WTC11 (cell line): ENCODE results near the gene SFMBT1. TPM values are rescaled to one million over a fixed set of nuclear protein-coding genes. Genes with fewer than 3 reads are reported as not detected.
"Not testable (repeated sequence)": the region's sequence is repeated elsewhere in the genome, so short reads cannot be mapped to it uniquely, and the experiment has no call there.

Source experiments
- ATAC-seq: fragments of 200-7000 bp; cut with Tn5 transposase; 2 replicates; pipeline ENCODE4 v1.10.0; 2021; ENCODE audit warnings: mild to moderate bottlenecking, moderate library complexity
- CTCF ChIA-PET: fragments of 300-600 bp; sonication (Branson Sonifier 250); formaldehyde crosslinking; loops from one replicate; lab custom pipeline; 2021; ENCODE audit warnings: antibody characterized with exemption; lab: Charles Lee
- POLR2A ChIA-PET: fragments of 350-600 bp; sonication (Branson Sonifier 250); formaldehyde crosslinking; loops from one replicate; lab custom pipeline; 2021; ENCODE audit warnings: antibody characterized with exemption; lab: Charles Lee
- DNase-seq: peaks from one replicate; pipeline ENCODE4 v3.0.0; 2021; ENCODE audit warnings: low spot score
- H3K27ac Mint-ChIP-seq: 2 replicates; pipeline ENCODE4 v1.8.0; 2021; ENCODE audit warnings: mixed read lengths
- H3K27me3 Mint-ChIP-seq: 2 replicates; pipeline ENCODE4 v1.8.0; 2021; ENCODE audit warnings: low read depth, mild to moderate bottlenecking, moderate library complexity, mixed read lengths
- H3K36me3 Mint-ChIP-seq: 2 replicates; pipeline ENCODE4 v1.8.0; 2021; ENCODE audit warnings: mixed read lengths
- H3K4me1 Mint-ChIP-seq: 2 replicates; pipeline ENCODE4 v1.8.0; 2022; ENCODE audit warnings: mixed read lengths
- H3K4me3 Mint-ChIP-seq: 2 replicates; pipeline ENCODE4 v1.8.0; 2021; ENCODE audit warnings: mild to moderate bottlenecking, moderate library complexity, mixed read lengths
- H3K9me3 Mint-ChIP-seq: 2 replicates; pipeline ENCODE4 v1.8.0; 2021; ENCODE audit warnings: mixed read lengths
- CREM ChIP-seq: sonication (generic); formaldehyde crosslinking; IDR thresholded peaks from 2 replicates; pipeline ENCODE4 v1.8.1; 2022; ENCODE audit warnings: mild to moderate bottlenecking, missing genetic modification reagents, moderate library complexity
- ESRRA ChIP-seq: sonication (generic); formaldehyde crosslinking; IDR thresholded peaks from 2 replicates; pipeline ENCODE4 v1.8.1; 2022; ENCODE audit warnings: mild to moderate bottlenecking, missing genetic modification reagents, borderline replicate concordance
- FOXJ3 ChIP-seq: sonication (generic); formaldehyde crosslinking; IDR thresholded peaks from 2 replicates; pipeline ENCODE4 v1.9.0; 2021; ENCODE audit warnings: missing genetic modification reagents, mild to moderate bottlenecking, borderline replicate concordance
- HMGA2 ChIP-seq: fragments of 250-450 bp; sonication (Bioruptor Pico); IDR thresholded peaks from 2 replicates; pipeline ENCODE4 v1.4.0; 2021; ENCODE audit warnings: mild to moderate bottlenecking, moderate library complexity
- NR2C2 ChIP-seq: sonication (generic); formaldehyde crosslinking; IDR thresholded peaks from 2 replicates; pipeline ENCODE4 v1.8.0; 2022; ENCODE audit warnings: mild to moderate bottlenecking, missing genetic modification reagents
- OVOL2 ChIP-seq: fragments of 250-450 bp; sonication (Bioruptor Pico); IDR thresholded peaks from 2 replicates; pipeline ENCODE4 v1.9.0; 2021; ENCODE audit warnings: mild to moderate bottlenecking, borderline replicate concordance
- SOX15 ChIP-seq: fragments of 250-450 bp; sonication (Bioruptor Pico); IDR thresholded peaks from 2 replicates; pipeline ENCODE4 v1.9.0; 2021; ENCODE audit warnings: mild to moderate bottlenecking
- TEAD1 ChIP-seq: sonication (generic); formaldehyde crosslinking; IDR thresholded peaks from 2 replicates; pipeline ENCODE4 v1.8.0; 2022; ENCODE audit warnings: mild to moderate bottlenecking, missing genetic modification reagents
- TEAD4 ChIP-seq: sonication (generic); formaldehyde crosslinking; IDR thresholded peaks from 2 replicates; pipeline ENCODE4 v1.8.0; 2022; ENCODE audit warnings: mild to moderate bottlenecking, missing genetic modification reagents
- total RNA-seq: library from RNA; stranded (reverse); gene quantifications from 3 replicates; pipeline ENCODE4 v1.2.3, GENCODE V29; 2021
- TF ChIP-seq, protein P1 (sequence below): fragments of 250-450 bp; sonication (Bioruptor Pico); conservative IDR thresholded peaks from 2 replicates; pipeline ENCODE4 v1.9.0; 2021; ENCODE audit warnings: mild to moderate bottlenecking
- TF ChIP-seq, protein P2 (sequence below): sonication (generic); formaldehyde crosslinking; IDR thresholded peaks from 2 replicates; pipeline ENCODE4 v1.8.0; 2023; ENCODE audit warnings: missing genetic modification reagents, mild to moderate bottlenecking, borderline replicate concordance
- TF ChIP-seq, protein P3 (sequence below): sonication (generic); formaldehyde crosslinking; IDR thresholded peaks from 2 replicates; pipeline ENCODE4 v1.8.1; 2023; ENCODE audit warnings: mild to moderate bottlenecking, missing genetic modification reagents
- TF ChIP-seq, protein P4 (sequence below): sonication (generic); formaldehyde crosslinking; IDR thresholded peaks from 2 replicates; pipeline ENCODE4 v1.8.1; 2023; ENCODE audit warnings: mild to moderate bottlenecking, moderate library complexity, missing genetic modification reagents
- TF ChIP-seq, protein P5 (sequence below): sonication (generic); formaldehyde crosslinking; IDR thresholded peaks from 2 replicates; pipeline ENCODE4 v1.8.1; 2022; ENCODE audit warnings: mild to moderate bottlenecking, missing genetic modification reagents, moderate library complexity, borderline replicate concordance

The SFMBT1 gene
- total RNA-seq, 1 experiment from 2014 or later = 20.9 TPM

DNA sequence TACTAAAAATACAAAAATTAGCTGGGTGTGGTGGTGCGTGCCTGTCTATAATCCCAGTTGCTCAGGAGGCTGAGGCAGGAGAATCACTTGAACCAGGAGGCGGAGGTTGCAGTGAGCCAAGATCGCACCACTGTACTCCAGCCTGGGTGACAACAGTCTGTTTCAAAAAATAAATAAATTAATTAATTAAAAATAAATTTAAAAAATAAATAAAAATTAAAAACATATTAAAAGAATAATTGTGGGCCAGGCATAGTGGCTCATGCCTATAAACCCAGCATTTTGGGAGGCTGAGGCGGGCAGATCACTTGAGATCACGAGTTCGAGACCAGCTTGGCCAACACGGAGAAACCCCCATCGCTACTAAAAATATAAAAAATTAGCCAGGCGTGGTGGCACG, 11.5 kb downstream of the SFMBT1 start:
- peak; percentile 97 for TF ChIP-seq HMGA2 (CRISPR knock-in tag)
- TF ChIP-seq, all 79 proteins: peak for 1; not testable (repeated sequence) for 78
- POLR2A ChIA-PET = interaction anchor here (0.8 kb wide), 1 partner anchor 1359 kb away, joined by 5 read pairs; no protein-coding TSS in a partner anchor
- CTCF ChIA-PET, H3K27me3 Mint-ChIP-seq, ATAC-seq, H3K27ac Mint-ChIP-seq, DNase-seq, H3K36me3 Mint-ChIP-seq, H3K4me3 Mint-ChIP-seq, H3K9me3 Mint-ChIP-seq: not testable (repeated sequence)
- H3K4me1 Mint-ChIP-seq = peaks cover 33% of the 10 kb centered on the region

DNA sequence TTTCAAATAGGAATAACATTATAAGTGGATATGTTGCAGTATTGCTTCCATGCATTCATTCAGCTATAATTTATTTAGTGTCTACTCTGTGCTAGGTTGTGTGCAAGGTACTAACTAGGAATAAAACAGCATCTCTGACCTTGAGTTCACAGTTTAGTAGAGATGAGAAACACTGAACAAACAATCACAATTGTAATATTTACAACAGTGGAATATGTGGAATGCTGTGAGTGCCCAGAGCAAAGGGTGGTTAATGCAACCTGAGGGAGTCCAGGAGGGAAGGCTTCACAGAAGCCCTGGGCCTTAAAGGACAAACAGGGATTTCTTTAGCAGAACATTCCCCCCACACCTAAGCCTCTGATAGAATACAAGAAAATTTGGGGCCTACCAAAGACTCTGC, 13.3 kb downstream of the SFMBT1 start:
- peaks cover 46% of the 10 kb centered on the region for H3K4me1 Mint-ChIP-seq
- no peaks in the 10 kb centered on the region for H3K27me3 Mint-ChIP-seq
- H3K9me3 Mint-ChIP-seq = no peaks in the 10 kb centered on the region
- no peak for ATAC-seq
- DNase-seq = no peak
- ChIA-PET POLR2A (no interaction called here), CTCF (no interaction called here)
- TF ChIP-seq, protein P1, sequence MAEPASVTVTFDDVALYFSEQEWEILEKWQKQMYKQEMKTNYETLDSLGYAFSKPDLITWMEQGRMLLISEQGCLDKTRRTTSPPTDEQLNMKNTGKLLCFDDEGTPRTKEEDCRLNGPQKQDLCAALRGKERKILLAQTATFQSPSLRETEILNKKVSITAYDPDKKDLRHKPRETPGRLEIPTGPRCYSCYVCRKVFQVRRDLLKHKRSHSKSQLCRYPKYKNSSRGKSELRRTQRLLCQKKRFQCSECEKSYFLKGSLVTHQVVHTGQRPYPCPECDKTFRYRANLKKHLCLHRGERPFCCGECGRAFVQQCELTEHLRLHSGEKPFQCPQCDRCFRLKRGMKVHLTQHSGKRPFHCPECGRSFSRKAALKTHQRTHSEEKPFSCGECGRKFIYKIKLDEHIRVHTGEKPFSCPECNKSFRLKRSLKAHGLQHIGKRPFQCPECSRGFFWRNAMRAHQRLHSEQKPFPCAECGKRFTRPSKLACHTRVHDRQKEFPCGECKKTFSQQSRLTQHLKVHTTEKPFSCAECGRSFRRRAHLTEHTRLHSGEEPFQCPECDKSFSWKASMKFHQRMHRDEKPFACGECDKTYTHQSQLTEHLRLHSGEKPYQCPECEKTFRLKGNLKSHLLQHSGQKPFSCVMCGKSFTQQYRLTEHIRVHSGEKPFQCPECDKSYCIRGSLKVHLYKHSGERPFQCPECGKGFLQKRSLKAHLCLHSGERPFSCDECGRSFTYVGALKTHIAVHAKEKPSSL = no peak
- no peak for TF ChIP-seq NR2C2 (CRISPR knock-in tag)
- H3K27ac Mint-ChIP-seq = no peak overlapping the region
- H3K4me3 Mint-ChIP-seq = no peak overlapping the region
- no peaks in the 10 kb centered on the region for H3K36me3 Mint-ChIP-seq

DNA sequence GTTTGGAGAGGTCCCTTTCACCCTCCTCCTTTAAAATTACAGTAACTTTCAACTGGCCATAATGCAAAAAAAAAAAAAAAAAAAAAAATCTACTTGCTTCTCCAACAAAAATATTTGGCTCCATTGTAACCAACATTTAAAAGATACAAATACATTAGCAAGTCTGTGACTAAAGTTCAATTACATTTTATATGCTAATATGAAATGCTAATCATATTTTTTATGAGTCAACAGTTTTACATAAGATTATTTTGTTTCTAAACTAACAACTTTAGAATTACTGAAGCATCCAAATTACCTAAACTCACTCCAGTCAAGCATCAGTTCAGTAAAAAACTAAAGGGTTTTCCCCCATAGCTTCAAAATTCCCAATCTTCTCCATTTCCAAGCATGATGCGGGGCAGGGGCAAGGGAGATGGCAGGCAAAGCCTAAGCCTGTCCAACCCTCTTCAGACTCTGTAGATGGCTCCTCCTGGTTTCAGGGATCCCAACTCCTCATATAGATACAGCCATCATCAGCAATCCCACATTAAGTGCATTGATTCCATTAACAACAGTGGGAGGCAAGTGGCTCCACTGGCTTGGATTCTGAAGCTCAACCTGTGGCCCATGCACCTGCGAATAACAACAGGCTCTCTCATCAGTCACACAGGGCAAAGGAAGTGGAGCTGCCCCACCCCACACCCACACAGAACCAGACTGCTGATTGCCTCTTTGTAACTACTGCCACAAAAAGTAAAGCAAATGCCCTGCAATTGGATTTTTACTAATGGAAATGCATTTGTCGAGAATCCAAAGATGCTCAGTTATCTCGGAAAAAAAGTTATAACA, 15.0 kb downstream of the SFMBT1 start:
- ATAC-seq = peak; percentile 77
- ChIA-PET CTCF (interaction anchor here (0.7 to 1.9 kb wide), 4 partner anchors 10 to 232 kb away, joined by 3 to 5 read pairs (median 4); no protein-coding TSS in a partner anchor), POLR2A (no interaction called here)
- peak overlapping the region; percentile 89 for H3K27ac Mint-ChIP-seq
- peak; percentile 29 for DNase-seq
- peaks cover 46% of the 10 kb centered on the region for H3K4me1 Mint-ChIP-seq
- H3K27me3 Mint-ChIP-seq = no peaks in the 10 kb centered on the region
- H3K9me3 Mint-ChIP-seq = no peaks in the 10 kb centered on the region
- TF ChIP-seq, protein P2, sequence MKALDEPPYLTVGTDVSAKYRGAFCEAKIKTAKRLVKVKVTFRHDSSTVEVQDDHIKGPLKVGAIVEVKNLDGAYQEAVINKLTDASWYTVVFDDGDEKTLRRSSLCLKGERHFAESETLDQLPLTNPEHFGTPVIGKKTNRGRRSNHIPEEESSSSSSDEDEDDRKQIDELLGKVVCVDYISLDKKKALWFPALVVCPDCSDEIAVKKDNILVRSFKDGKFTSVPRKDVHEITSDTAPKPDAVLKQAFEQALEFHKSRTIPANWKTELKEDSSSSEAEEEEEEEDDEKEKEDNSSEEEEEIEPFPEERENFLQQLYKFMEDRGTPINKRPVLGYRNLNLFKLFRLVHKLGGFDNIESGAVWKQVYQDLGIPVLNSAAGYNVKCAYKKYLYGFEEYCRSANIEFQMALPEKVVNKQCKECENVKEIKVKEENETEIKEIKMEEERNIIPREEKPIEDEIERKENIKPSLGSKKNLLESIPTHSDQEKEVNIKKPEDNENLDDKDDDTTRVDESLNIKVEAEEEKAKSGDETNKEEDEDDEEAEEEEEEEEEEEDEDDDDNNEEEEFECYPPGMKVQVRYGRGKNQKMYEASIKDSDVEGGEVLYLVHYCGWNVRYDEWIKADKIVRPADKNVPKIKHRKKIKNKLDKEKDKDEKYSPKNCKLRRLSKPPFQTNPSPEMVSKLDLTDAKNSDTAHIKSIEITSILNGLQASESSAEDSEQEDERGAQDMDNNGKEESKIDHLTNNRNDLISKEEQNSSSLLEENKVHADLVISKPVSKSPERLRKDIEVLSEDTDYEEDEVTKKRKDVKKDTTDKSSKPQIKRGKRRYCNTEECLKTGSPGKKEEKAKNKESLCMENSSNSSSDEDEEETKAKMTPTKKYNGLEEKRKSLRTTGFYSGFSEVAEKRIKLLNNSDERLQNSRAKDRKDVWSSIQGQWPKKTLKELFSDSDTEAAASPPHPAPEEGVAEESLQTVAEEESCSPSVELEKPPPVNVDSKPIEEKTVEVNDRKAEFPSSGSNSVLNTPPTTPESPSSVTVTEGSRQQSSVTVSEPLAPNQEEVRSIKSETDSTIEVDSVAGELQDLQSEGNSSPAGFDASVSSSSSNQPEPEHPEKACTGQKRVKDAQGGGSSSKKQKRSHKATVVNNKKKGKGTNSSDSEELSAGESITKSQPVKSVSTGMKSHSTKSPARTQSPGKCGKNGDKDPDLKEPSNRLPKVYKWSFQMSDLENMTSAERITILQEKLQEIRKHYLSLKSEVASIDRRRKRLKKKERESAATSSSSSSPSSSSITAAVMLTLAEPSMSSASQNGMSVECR = no peak
- no peak for TF ChIP-seq OVOL2 (CRISPR knock-in tag)
- peak overlapping the region; percentile 29 for H3K4me3 Mint-ChIP-seq
- no peaks in the 10 kb centered on the region for H3K36me3 Mint-ChIP-seq

DNA sequence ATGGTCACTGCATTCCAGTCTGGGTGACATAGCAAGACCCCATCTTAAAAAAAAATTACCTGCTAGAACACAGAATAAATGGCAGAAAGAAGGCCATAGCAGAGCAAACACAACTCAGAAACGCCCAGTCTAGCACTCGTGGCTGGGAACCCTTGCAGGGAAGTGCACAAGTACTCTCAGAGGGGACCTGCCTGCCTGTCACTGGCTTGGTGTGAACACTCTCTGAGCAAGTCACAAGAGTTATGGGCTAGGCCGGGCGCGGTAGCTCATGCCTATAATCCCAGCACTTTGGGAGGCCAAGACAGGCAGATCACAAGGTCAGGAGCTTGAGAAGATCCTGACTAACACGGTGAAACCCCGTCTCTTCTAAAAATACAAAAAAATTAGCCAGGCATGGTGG, 17.2 kb downstream of the SFMBT1 start:
- no peak for DNase-seq
- no peaks in the 10 kb centered on the region for H3K36me3 Mint-ChIP-seq
- no peak overlapping the region; the same call in 1 of the 2 replicates for H3K27ac Mint-ChIP-seq
- H3K9me3 Mint-ChIP-seq = no peaks in the 10 kb centered on the region
- ATAC-seq = no peak
- TF ChIP-seq SOX15 (no peak), CREM (no peak), TEAD4 (CRISPR knock-in tag) (no peak), FOXJ3 (CRISPR knock-in tag) (no peak), TEAD1 (CRISPR knock-in tag) (no peak), ESRRA (CRISPR knock-in tag) (no peak)
- TF ChIP-seq, protein P3, sequence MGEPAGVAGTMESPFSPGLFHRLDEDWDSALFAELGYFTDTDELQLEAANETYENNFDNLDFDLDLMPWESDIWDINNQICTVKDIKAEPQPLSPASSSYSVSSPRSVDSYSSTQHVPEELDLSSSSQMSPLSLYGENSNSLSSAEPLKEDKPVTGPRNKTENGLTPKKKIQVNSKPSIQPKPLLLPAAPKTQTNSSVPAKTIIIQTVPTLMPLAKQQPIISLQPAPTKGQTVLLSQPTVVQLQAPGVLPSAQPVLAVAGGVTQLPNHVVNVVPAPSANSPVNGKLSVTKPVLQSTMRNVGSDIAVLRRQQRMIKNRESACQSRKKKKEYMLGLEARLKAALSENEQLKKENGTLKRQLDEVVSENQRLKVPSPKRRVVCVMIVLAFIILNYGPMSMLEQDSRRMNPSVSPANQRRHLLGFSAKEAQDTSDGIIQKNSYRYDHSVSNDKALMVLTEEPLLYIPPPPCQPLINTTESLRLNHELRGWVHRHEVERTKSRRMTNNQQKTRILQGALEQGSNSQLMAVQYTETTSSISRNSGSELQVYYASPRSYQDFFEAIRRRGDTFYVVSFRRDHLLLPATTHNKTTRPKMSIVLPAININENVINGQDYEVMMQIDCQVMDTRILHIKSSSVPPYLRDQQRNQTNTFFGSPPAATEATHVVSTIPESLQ (CRISPR knock-in tag) = no peak
- TF ChIP-seq, protein P4, sequence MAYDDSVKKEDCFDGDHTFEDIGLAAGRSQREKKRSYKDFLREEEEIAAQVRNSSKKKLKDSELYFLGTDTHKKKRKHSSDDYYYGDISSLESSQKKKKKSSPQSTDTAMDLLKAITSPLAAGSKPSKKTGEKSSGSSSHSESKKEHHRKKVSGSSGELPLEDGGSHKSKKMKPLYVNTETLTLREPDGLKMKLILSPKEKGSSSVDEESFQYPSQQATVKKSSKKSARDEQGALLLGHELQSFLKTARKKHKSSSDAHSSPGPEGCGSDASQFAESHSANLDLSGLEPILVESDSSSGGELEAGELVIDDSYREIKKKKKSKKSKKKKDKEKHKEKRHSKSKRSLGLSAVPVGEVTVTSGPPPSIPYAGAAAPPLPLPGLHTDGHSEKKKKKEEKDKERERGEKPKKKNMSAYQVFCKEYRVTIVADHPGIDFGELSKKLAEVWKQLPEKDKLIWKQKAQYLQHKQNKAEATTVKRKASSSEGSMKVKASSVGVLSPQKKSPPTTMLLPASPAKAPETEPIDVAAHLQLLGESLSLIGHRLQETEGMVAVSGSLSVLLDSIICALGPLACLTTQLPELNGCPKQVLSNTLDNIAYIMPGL (CRISPR knock-in tag) = no peak
- TF ChIP-seq, protein P5, sequence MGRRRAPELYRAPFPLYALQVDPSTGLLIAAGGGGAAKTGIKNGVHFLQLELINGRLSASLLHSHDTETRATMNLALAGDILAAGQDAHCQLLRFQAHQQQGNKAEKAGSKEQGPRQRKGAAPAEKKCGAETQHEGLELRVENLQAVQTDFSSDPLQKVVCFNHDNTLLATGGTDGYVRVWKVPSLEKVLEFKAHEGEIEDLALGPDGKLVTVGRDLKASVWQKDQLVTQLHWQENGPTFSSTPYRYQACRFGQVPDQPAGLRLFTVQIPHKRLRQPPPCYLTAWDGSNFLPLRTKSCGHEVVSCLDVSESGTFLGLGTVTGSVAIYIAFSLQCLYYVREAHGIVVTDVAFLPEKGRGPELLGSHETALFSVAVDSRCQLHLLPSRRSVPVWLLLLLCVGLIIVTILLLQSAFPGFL = no peak
- ChIA-PET POLR2A (interaction anchor here (0.8 kb wide), 1 partner anchor 13 kb away, joined by 4 read pairs; no protein-coding TSS in a partner anchor), CTCF (interaction anchor here (1.8 to 2.5 kb wide), 2 partner anchors 7 to 9 kb away, joined by 7 read pairs; no protein-coding TSS in a partner anchor)
- H3K4me3 Mint-ChIP-seq = no peak overlapping the region
- H3K27me3 Mint-ChIP-seq = no peaks in the 10 kb centered on the region
- peaks cover 55% of the 10 kb centered on the region for H3K4me1 Mint-ChIP-seq
